ENCODE results near the gene PACSIN1.
A peak's percentile ranks its signal among the peaks of the same experiment; 100 is the strongest.

The PACSIN1 gene

GRCh38 chr6:34529665-34530327 lies 63.9 kb downstream of the PACSIN1 start:
- no peak for FAIRE-seq

GRCh38 chr6:34530753-34531365 lies 65.0 kb downstream of the PACSIN1 start:
- FAIRE-seq = no peak

- FAIRE-seq = peak; percentile 94
These were observed 65.8 kb downstream of the PACSIN1 start for GRCh38 chr6:34531580-34532201.

GRCh38 chr6:34532230-34532629 lies 66.4 kb downstream of the PACSIN1 start:
- no peak for FAIRE-seq

- FAIRE-seq = no peak
These were observed 68.3 kb downstream of the PACSIN1 start for GRCh38 chr6:34534146-34534545.

GRCh38 chr6:34534656-34535055 lies 68.8 kb downstream of the PACSIN1 start:
- no peak for FAIRE-seq

GRCh38 chr6:34535199-34535598 lies 69.3 kb downstream of the PACSIN1 start:
- FAIRE-seq = no peak

- no peak for FAIRE-seq
These were observed 69.8 kb downstream of the PACSIN1 start for GRCh38 chr6:34535646-34536045.

- FAIRE-seq = no peak
These were observed 70.5 kb downstream of the PACSIN1 start for GRCh38 chr6:34536251-34536958.

GRCh38 chr6:34536959-34537848 lies 71.3 kb downstream of the PACSIN1 start:
- no peak for FAIRE-seq

GRCh38 chr6:34537922-34538550 lies 72.2 kb downstream of the PACSIN1 start:
- FAIRE-seq = no peak

GRCh38 chr6:34538581-34538980 lies 72.7 kb downstream of the PACSIN1 start:
- no peak for FAIRE-seq

GRCh38 chr6:34539181-34539580 lies 73.3 kb downstream of the PACSIN1 start:
- FAIRE-seq = no peak

GRCh38 chr6:34540222-34540621 lies 74.3 kb downstream of the PACSIN1 start:
- FAIRE-seq = no peak

- no peak for FAIRE-seq
These were observed 75.0 kb downstream of the PACSIN1 start for GRCh38 chr6:34540841-34541240.

- FAIRE-seq = no peak
These were observed 77.5 kb downstream of the PACSIN1 start for GRCh38 chr6:34543421-34543820.

- FAIRE-seq = no peak
These were observed 78.3 kb downstream of the PACSIN1 start for GRCh38 chr6:34544052-34544604.

GRCh38 chr6:34544776-34545471 lies 79.0 kb downstream of the PACSIN1 start:
- FAIRE-seq = no peak

- no peak for FAIRE-seq
These were observed 80.9 kb downstream of the PACSIN1 start for GRCh38 chr6:34546551-34547321.
